Measurements from ENCODE around the gene DEFB112.

The DEFB112 gene

DNA sequence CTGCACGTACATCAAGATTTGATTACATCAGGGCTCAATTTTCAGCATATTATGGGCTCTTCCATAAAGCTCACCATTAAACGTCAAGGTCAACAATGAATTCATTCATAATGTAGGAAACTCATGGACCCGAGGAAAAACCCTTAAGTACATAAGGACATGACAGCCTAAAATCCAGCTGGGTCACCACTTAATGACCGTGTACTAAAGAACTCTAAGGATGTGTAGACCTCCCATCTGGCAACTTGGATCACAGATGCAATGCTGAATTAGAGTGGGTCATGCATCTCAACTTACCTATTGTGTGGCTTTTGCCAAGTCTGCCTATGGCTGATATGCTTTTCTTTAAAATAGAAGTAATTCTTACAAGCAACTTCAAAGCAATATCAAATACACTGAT, 26.7 kb upstream of the DEFB112 start:
- Histone ChIP-seq H2AFZ (ENCODE audit: low read length, unreplicated experiment) (no peak overlapping the region), H3K4me1 (ENCODE audit: control insufficient read depth, insufficient read depth, low read length, unreplicated experiment) (no peaks in the 10 kb centered on the region), H3K27ac (ENCODE audit: low read depth, low read length) (no peak overlapping the region), H3K27me3 (ENCODE audit: insufficient read depth, low read length) (peaks cover 4% of the 10 kb centered on the region; the same call in 1 of the 2 replicates), H3K36me3 (ENCODE audit: insufficient read depth, low read length) (no peaks in the 10 kb centered on the region), H3K79me2 (ENCODE audit: control insufficient read depth, insufficient read depth, low read length, unreplicated experiment) (no peaks in the 10 kb centered on the region), H3K4me3 (ENCODE audit: low read depth, low read length) (no peak overlapping the region)

DNA sequence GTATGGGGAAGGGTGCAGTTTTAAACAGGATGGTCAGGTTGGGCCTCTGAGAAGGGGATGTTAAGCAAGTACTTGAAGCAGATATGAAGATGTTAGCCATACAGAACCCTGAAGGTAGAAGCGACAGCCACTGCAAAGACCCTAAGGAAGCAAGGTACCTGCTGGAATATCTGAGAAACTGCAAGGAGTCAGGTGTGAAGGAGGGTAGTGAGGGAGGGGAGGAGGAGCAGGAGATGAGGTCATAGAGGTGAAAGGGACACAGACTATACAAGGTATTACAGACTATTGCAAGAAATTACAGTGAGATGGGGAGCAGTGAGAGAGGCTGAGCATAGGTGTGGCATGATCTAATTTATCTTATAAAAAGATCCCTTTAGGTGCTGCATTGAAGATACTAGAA, 22.2 kb upstream of the DEFB112 start:
- H3K36me3 ChIP-seq (ENCODE audit: insufficient read depth, low read length): no peaks in the 10 kb centered on the region
- no peak overlapping the region for H2AFZ ChIP-seq (ENCODE audit: low read length, unreplicated experiment)
- no peak overlapping the region for H3K4me3 ChIP-seq (ENCODE audit: low read depth, low read length)
- H3K79me2 ChIP-seq (ENCODE audit: control insufficient read depth, insufficient read depth, low read length, unreplicated experiment): no peaks in the 10 kb centered on the region
- H3K4me1 ChIP-seq (ENCODE audit: control insufficient read depth, insufficient read depth, low read length, unreplicated experiment): no peaks in the 10 kb centered on the region
- H3K27ac ChIP-seq (ENCODE audit: low read depth, low read length): no peak overlapping the region
- H3K27me3 ChIP-seq (ENCODE audit: insufficient read depth, low read length): peaks cover 8% of the 10 kb centered on the region

- Histone ChIP-seq H3K27ac (ENCODE audit: low read depth, low read length) (no peak overlapping the region), H3K4me3 (ENCODE audit: low read depth, low read length) (no peak overlapping the region), H3K27me3 (ENCODE audit: insufficient read depth, low read length) (peaks cover 5% of the 10 kb centered on the region), H3K79me2 (ENCODE audit: control insufficient read depth, insufficient read depth, low read length, unreplicated experiment) (no peaks in the 10 kb centered on the region), H2AFZ (ENCODE audit: low read length, unreplicated experiment) (no peak overlapping the region), H3K4me1 (ENCODE audit: control insufficient read depth, insufficient read depth, low read length, unreplicated experiment) (no peaks in the 10 kb centered on the region), H3K36me3 (ENCODE audit: insufficient read depth, low read length) (no peaks in the 10 kb centered on the region)
Measured at GRCh38 chr6:50070101-50070500, 20.4 kb upstream of the DEFB112 start.

DNA sequence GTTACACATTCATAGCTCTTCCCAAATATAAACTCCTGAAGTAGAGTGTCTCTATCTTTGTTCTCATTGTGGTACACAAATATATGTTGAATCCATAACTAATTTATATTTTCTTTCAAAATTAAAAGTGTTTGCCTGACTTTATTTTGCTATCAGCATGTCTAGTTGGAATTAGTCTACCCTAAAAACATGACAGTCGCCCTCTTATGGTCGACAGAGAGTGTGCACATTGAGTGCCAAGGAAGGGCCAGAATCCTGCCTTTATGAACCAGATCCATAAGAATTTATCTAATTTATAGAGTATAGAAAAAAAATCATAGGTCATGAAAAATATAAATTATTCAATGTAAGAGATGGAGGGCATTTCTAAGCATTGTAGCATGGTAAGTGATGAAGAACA, 12.3 kb upstream of the DEFB112 start:
- no peaks in the 10 kb centered on the region for H3K4me1 ChIP-seq (ENCODE audit: control insufficient read depth, insufficient read depth, low read length, unreplicated experiment)

DNA sequence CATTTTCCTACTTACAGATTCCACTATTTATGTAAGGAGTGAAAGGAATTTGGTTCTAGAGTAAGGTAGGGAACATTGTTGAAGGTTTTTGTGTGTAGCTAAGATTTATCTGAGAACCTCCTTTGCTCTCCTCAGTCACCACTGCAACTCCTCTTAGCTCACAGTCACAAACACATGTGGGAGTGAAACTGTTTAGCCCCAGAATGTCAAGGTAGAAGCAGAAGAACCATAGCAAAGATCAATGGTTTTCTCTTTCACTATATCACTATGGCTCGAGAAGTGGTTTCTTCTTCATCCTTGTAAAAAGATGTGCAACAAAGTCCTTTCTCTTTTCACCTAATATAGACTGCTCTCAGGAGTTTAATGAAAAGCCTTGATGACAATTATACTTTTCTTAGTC, 6.5 kb upstream of the DEFB112 start:
- no peaks in the 10 kb centered on the region for H3K79me2 ChIP-seq (ENCODE audit: control insufficient read depth, insufficient read depth, low read length, unreplicated experiment)
- H3K4me3 ChIP-seq (ENCODE audit: low read depth, low read length): no peak overlapping the region
- H3K27ac ChIP-seq (ENCODE audit: low read depth, low read length): no peak overlapping the region
- H3K36me3 ChIP-seq (ENCODE audit: insufficient read depth, low read length): no peaks in the 10 kb centered on the region
- no peak overlapping the region for H2AFZ ChIP-seq (ENCODE audit: low read length, unreplicated experiment)
- peaks cover 2% of the 10 kb centered on the region; the same call in 1 of the 2 replicates for H3K27me3 ChIP-seq (ENCODE audit: insufficient read depth, low read length)
- no peaks in the 10 kb centered on the region for H3K4me1 ChIP-seq (ENCODE audit: control insufficient read depth, insufficient read depth, low read length, unreplicated experiment)

More for the DNA sequence above, 12.3 kb upstream of the DEFB112 start:
- Histone ChIP-seq H3K27ac (ENCODE audit: low read depth, low read length) (no peak overlapping the region), H3K36me3 (ENCODE audit: insufficient read depth, low read length) (no peaks in the 10 kb centered on the region), H3K79me2 (ENCODE audit: control insufficient read depth, insufficient read depth, low read length, unreplicated experiment) (no peaks in the 10 kb centered on the region), H2AFZ (ENCODE audit: low read length, unreplicated experiment) (no peak overlapping the region), H3K27me3 (ENCODE audit: insufficient read depth, low read length) (peaks cover 8% of the 10 kb centered on the region; the same call in 1 of the 2 replicates), H3K4me3 (ENCODE audit: low read depth, low read length) (no peak overlapping the region)

- Histone ChIP-seq H3K27ac (ENCODE audit: low read depth, low read length) (no peak overlapping the region), H3K4me3 (ENCODE audit: low read depth, low read length) (no peak overlapping the region), H3K79me2 (ENCODE audit: control insufficient read depth, insufficient read depth, low read length, unreplicated experiment) (no peaks in the 10 kb centered on the region), H3K36me3 (ENCODE audit: insufficient read depth, low read length) (no peaks in the 10 kb centered on the region), H2AFZ (ENCODE audit: low read length, unreplicated experiment) (no peak overlapping the region), H3K4me1 (ENCODE audit: control insufficient read depth, insufficient read depth, low read length, unreplicated experiment) (no peaks in the 10 kb centered on the region), H3K27me3 (ENCODE audit: insufficient read depth, low read length) (no peaks in the 10 kb centered on the region)
Measured at GRCh38 chr6:50047026-50047425, 2.7 kb downstream of the DEFB112 start.

GRCh38 chr6:50030777-50031562, 18.8 kb downstream of the DEFB112 start:
- Histone ChIP-seq H3K27me3 (ENCODE audit: insufficient read depth, low read length) (peaks cover 19% of the 10 kb centered on the region; the same call in 1 of the 2 replicates), H3K4me3 (ENCODE audit: low read depth, low read length) (no peak overlapping the region), H3K27ac (ENCODE audit: low read depth, low read length) (no peak overlapping the region), H2AFZ (ENCODE audit: low read length, unreplicated experiment) (no peak overlapping the region), H3K4me1 (ENCODE audit: control insufficient read depth, insufficient read depth, low read length, unreplicated experiment) (no peaks in the 10 kb centered on the region), H3K79me2 (ENCODE audit: control insufficient read depth, insufficient read depth, low read length, unreplicated experiment) (no peaks in the 10 kb centered on the region), H3K36me3 (ENCODE audit: insufficient read depth, low read length) (no peaks in the 10 kb centered on the region)

DNA sequence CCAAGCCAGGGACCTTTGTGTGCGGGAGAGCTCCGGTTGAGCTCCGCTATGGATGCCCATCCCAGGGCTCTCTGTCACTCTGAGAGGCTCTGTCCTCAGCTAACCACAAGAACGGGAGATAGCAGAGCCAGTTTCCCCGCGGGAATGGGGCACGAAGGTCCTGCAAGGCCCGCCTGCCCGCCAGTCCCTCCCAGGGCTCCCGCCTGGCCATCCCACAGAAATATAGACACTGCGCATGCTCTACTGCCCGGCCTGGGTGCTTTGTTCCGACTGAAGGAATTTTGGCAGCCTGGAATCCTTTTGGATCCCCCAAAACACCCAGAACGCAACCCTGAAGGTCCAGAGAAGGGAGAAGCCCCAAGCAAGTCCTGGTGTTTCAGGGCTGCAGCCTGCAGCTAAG, 19.4 kb downstream of the DEFB112 start:
- Histone ChIP-seq H3K4me3 (ENCODE audit: low read depth, low read length) (no peak overlapping the region), H3K79me2 (ENCODE audit: control insufficient read depth, insufficient read depth, low read length, unreplicated experiment) (no peaks in the 10 kb centered on the region), H2AFZ (ENCODE audit: low read length, unreplicated experiment) (no peak overlapping the region), H3K4me1 (ENCODE audit: control insufficient read depth, insufficient read depth, low read length, unreplicated experiment) (no peaks in the 10 kb centered on the region), H3K36me3 (ENCODE audit: insufficient read depth, low read length) (no peaks in the 10 kb centered on the region), H3K27me3 (ENCODE audit: insufficient read depth, low read length) (peaks cover 19% of the 10 kb centered on the region; the same call in 1 of the 2 replicates), H3K27ac (ENCODE audit: low read depth, low read length) (no peak overlapping the region)

GRCh38 chr6:50025258-50025657, 24.5 kb downstream of the DEFB112 start:
- Histone ChIP-seq H3K79me2 (ENCODE audit: control insufficient read depth, insufficient read depth, low read length, unreplicated experiment) (no peaks in the 10 kb centered on the region), H3K4me3 (ENCODE audit: low read depth, low read length) (no peak overlapping the region), H2AFZ (ENCODE audit: low read length, unreplicated experiment) (no peak overlapping the region), H3K36me3 (ENCODE audit: insufficient read depth, low read length) (no peaks in the 10 kb centered on the region), H3K27ac (ENCODE audit: low read depth, low read length) (no peak overlapping the region), H3K27me3 (ENCODE audit: insufficient read depth, low read length) (no peaks in the 10 kb centered on the region), H3K4me1 (ENCODE audit: control insufficient read depth, insufficient read depth, low read length, unreplicated experiment) (no peaks in the 10 kb centered on the region)

DNA sequence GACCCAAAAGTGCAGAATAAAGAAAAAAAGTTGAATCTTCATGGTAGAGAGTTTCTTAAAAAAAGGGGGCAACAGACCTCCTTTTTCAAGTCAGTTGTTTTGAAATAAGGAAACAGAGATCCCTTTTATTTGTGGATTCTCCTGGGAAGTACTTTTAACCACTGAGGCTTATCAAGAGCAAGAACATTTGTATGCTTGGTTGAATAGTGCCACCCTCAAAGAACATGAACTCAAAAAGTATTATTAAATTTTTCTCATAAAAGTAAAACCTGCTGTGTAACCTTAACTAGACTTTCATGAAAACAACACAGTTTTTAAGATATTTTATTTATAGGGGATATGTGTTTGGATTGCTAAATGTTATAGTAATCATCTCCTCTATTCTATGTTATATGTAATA, 27.8 kb downstream of the DEFB112 start, which contains the start of gene DEFB110:
TSS of gene DEFB110 (minus strand) at position 101 of the 400 bp plus-strand sequence. CDS start at position 42, 59 bp downstream.
- H3K27me3 ChIP-seq (ENCODE audit: insufficient read depth, low read length): no peaks in the 10 kb centered on the region
- no peaks in the 10 kb centered on the region for H3K4me1 ChIP-seq (ENCODE audit: control insufficient read depth, insufficient read depth, low read length, unreplicated experiment)
- no peak within 1 kb of the TSS for H3K4me3 ChIP-seq (ENCODE audit: low read depth, low read length)
- no peaks in the 10 kb centered on the region for H3K79me2 ChIP-seq (ENCODE audit: control insufficient read depth, insufficient read depth, low read length, unreplicated experiment)
- no peaks in the 10 kb centered on the region for H3K36me3 ChIP-seq (ENCODE audit: insufficient read depth, low read length)
- no peak within 1 kb of the TSS for H2AFZ ChIP-seq (ENCODE audit: low read length, unreplicated experiment)
- H3K27ac ChIP-seq (ENCODE audit: low read depth, low read length): no peak within 1 kb of the TSS

GRCh38 chr6:50007819-50008218, 41.9 kb downstream of the DEFB112 start:
- no peaks in the 10 kb centered on the region for H3K36me3 ChIP-seq (ENCODE audit: insufficient read depth, low read length)
- H3K27ac ChIP-seq (ENCODE audit: low read depth, low read length): no peak overlapping the region
- H3K27me3 ChIP-seq (ENCODE audit: insufficient read depth, low read length): no peaks in the 10 kb centered on the region
- H3K79me2 ChIP-seq (ENCODE audit: control insufficient read depth, insufficient read depth, low read length, unreplicated experiment): no peaks in the 10 kb centered on the region
- no peak overlapping the region for H2AFZ ChIP-seq (ENCODE audit: low read length, unreplicated experiment)
- no peaks in the 10 kb centered on the region for H3K4me1 ChIP-seq (ENCODE audit: control insufficient read depth, insufficient read depth, low read length, unreplicated experiment)
- H3K4me3 ChIP-seq (ENCODE audit: low read depth, low read length): no peak overlapping the region

Measured in ACC112 (cell line).